SU-DHL-6 (cell line): ENCODE results near the gene EZH2.

ENCODE experiments used
- H2AFZ ChIP-seq: fragments of 200-600 bp; sonication (generic); 2 replicates; pipeline ENCODE4 v1.6.1; 2014; ENCODE audit warnings: low read depth, mild to moderate bottlenecking, moderate library complexity, mixed read lengths, antibody characterized with exemption, low read length; ENCODE audit not compliant: severe bottlenecking
- H3F3A ChIP-seq: fragments of 200-600 bp; shearing (Covaris generic); 2 replicates; pipeline ENCODE4 v1.6.0; 2016; ENCODE audit warnings: antibody characterized with exemption, mild to moderate bottlenecking; ENCODE audit not compliant: insufficient read depth
- H3K27ac ChIP-seq: fragments of 200-600 bp; sonication (generic); 2 replicates; pipeline ENCODE4 v1.5.1; 2016; ENCODE audit warnings: low read depth, mild to moderate bottlenecking, low read length, moderate library complexity, mixed read lengths
- H3K27me3 ChIP-seq: fragments of 200-600 bp; sonication (generic), shearing (Covaris generic); 2 replicates; pipeline ENCODE4 v1.6.0; 2014; ENCODE audit warnings: mild to moderate bottlenecking, low read length
- H3K36me3 ChIP-seq: fragments of 200-600 bp; sonication (generic); 2 replicates; pipeline ENCODE4 v1.6.1; 2014; ENCODE audit warnings: mild to moderate bottlenecking, low read length, mixed read lengths
- H3K4me2 ChIP-seq: fragments of 300-600, 200-600 bp; shearing (Covaris generic), sonication (generic); 2 replicates; pipeline ENCODE4 v1.6.0; 2014; ENCODE audit warnings: low read length, low read depth, mild to moderate bottlenecking; ENCODE audit not compliant: poor library complexity, severe bottlenecking
- H3K4me3 ChIP-seq: fragments of 200-600 bp; sonication (generic); 2 replicates; pipeline ENCODE4 v1.5.1; 2014; ENCODE audit warnings: antibody characterized with exemption, low read length, mild to moderate bottlenecking, mixed read lengths; ENCODE audit not compliant: insufficient read depth, poor library complexity, severe bottlenecking
- H3K79me2 ChIP-seq: fragments of 200-600 bp; sonication (generic); 2 replicates; pipeline ENCODE4 v1.6.1; 2014; ENCODE audit warnings: mild to moderate bottlenecking, low read length, moderate library complexity; ENCODE audit not compliant: insufficient read depth
- H3K9ac ChIP-seq: fragments of 200-600 bp; sonication (generic); 2 replicates; pipeline ENCODE4 v1.7.0; 2014; ENCODE audit warnings: mild to moderate bottlenecking, low read length
- H3K9me2 ChIP-seq: fragments of 200-600 bp; sonication (generic); replicated peaks from 2 replicates; pipeline ENCODE4 v1.6.1; 2014; ENCODE audit warnings: low read length; ENCODE audit not compliant: insufficient read depth
- H3K9me3 ChIP-seq: fragments of 200-600 bp; sonication (generic); 2 replicates; pipeline ENCODE4 v1.6.1; 2014; ENCODE audit warnings: low read length, mixed read lengths; ENCODE audit not compliant: insufficient read depth
- H4K20me1 ChIP-seq: fragments of 200-600 bp; sonication (generic); 2 replicates; pipeline ENCODE4 v1.6.1; 2014; ENCODE audit warnings: low read depth, mild to moderate bottlenecking, antibody characterized with exemption, low read length, moderate library complexity, mixed read lengths
- CTCF ChIP-seq: fragments of 200-600 bp; sonication (generic); IDR thresholded peaks from one replicate; pipeline ENCODE4 v1.5.1; 2017; ENCODE audit warnings: antibody characterized with exemption, mild to moderate bottlenecking, low read length, moderate library complexity; ENCODE audit not compliant: insufficient read depth, poor library complexity, severe bottlenecking
- EZH2phosphoT487 ChIP-seq: fragments of 200-600 bp; sonication (generic), shearing (Covaris generic); conservative IDR thresholded peaks from 2 replicates; pipeline ENCODE4 v1.6.1; 2018; ENCODE audit warnings: mild to moderate bottlenecking, antibody characterized with exemption, low read length, moderate library complexity, mixed read lengths

Gene EZH2

GRCh38 chr7:148871030-148871429, 13.1 kb downstream of the EZH2 start:
- Histone ChIP-seq H4K20me1 (peaks cover 5% of the 10 kb centered on the region; the same call in 1 of the 2 replicates), H3K36me3 (peaks cover 42% of the 10 kb centered on the region)
- no peak for TF ChIP-seq EZH2phosphoT487
- TF ChIP-seq CTCF: no peak

GRCh38 chr7:148868378-148868674, 15.8 kb downstream of the EZH2 start:
- no peaks in the 10 kb centered on the region for H3K9me3 ChIP-seq
- no peak overlapping the region for H2AFZ ChIP-seq
- TF ChIP-seq CTCF: no peak
- no peak for TF ChIP-seq EZH2phosphoT487
- no peaks in the 10 kb centered on the region for H3K9me2 ChIP-seq
- peaks cover 39% of the 10 kb centered on the region for H3K36me3 ChIP-seq
- peaks cover 99% of the 10 kb centered on the region for H3K79me2 ChIP-seq
- peaks cover 30% of the 10 kb centered on the region for H3F3A ChIP-seq
- no peak overlapping the region for H3K9ac ChIP-seq
- H4K20me1 ChIP-seq: peaks cover 8% of the 10 kb centered on the region; the same call in 1 of the 2 replicates
- H3K27me3 ChIP-seq: no peaks in the 10 kb centered on the region
- peak overlapping the region; percentile 66 for H3K27ac ChIP-seq
- H3K4me3 ChIP-seq: peak overlapping the region; percentile 10
- peak overlapping the region; percentile 33 for H3K4me2 ChIP-seq

More at GRCh38 chr7:148871030-148871429, 13.1 kb downstream of the EZH2 start:
- no peak overlapping the region for H3K9ac ChIP-seq
- no peak overlapping the region for H3K27ac ChIP-seq
- peaks cover 99% of the 10 kb centered on the region for H3K79me2 ChIP-seq
- no peaks in the 10 kb centered on the region for H3K9me3 ChIP-seq
- no peaks in the 10 kb centered on the region for H3K9me2 ChIP-seq
- no peak overlapping the region for H3K4me3 ChIP-seq
- H2AFZ ChIP-seq: no peak overlapping the region
- H3K27me3 ChIP-seq: no peaks in the 10 kb centered on the region
- H3F3A ChIP-seq: peaks cover 19% of the 10 kb centered on the region
- H3K4me2 ChIP-seq: no peak overlapping the region

GRCh38 chr7:148867596-148868377, 16.3 kb downstream of the EZH2 start:
- peaks cover 12% of the 10 kb centered on the region; the same call in 1 of the 2 replicates for H4K20me1 ChIP-seq
- H3K9ac ChIP-seq: no peak overlapping the region
- peaks cover 39% of the 10 kb centered on the region for H3K36me3 ChIP-seq
- peaks cover 30% of the 10 kb centered on the region for H3F3A ChIP-seq
- H3K27me3 ChIP-seq: no peaks in the 10 kb centered on the region
- H3K4me2 ChIP-seq: peak overlapping the region; percentile 33
- H3K9me2 ChIP-seq: no peaks in the 10 kb centered on the region
- H2AFZ ChIP-seq: no peak overlapping the region
- H3K27ac ChIP-seq: peak overlapping the region; percentile 66
- H3K79me2 ChIP-seq: peaks cover 99% of the 10 kb centered on the region
- peak overlapping the region; percentile 10 for H3K4me3 ChIP-seq
- H3K9me3 ChIP-seq: no peaks in the 10 kb centered on the region
- TF ChIP-seq CTCF (no peak), EZH2phosphoT487 (no peak)
